GM21737 (cell line): ENCODE results near the gene CLDND2.

ENCODE experiments used
- ATAC-seq: cut with Tn5 transposase; IDR thresholded peaks from one replicate; pipeline ENCODE4 v1.9.1; 2021; ENCODE audit warnings: mild to moderate bottlenecking, moderate library complexity; ENCODE audit not compliant: unreplicated experiment

Gene CLDND2

GRCh38 chr19:51333836-51334460 lies 34.9 kb downstream of the CLDND2 start:
- ATAC-seq = no peak

GRCh38 chr19:51331716-51332115 lies 37.1 kb downstream of the CLDND2 start:
- no peak for ATAC-seq

DNA sequence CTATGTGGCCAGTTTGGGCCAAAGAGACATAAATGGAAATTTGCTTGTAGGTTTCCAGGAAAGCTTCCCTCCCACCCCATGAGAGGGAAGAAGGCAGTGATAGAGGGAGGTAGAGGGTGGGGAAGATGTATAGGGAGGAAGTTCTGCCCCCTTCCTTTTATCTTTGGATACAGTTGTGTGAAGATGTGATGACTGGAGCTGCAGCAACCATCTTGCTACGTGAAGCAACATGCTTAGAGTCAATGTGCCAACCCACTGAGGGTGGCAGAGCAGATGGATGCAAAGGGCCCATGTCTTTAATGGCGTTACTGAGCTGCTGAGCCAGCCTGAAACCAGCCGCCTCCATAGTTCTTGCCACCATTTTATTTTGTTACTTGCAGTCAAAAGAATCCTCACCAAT lies 37.6 kb downstream of the CLDND2 start:
- ATAC-seq = no peak

DNA sequence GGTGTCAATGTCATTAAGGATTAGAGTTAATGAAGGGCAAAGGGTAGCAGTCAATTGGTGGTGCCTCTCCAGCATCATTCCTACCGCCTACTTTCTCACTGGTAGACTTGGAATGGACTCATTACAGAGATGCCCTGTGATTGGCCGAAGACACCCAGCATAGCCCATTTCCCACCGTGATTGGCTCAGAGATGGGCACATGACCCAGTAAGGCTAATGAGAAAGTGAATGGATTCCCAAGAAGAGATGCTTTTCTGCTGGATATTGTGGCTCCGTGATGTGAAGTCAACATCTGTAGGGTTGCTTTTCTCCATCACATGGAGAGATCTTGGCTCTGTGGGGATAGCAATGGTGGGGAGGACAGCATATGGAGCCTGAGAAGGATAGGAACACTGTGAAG lies 38.4 kb downstream of the CLDND2 start:
- no peak for ATAC-seq

DNA sequence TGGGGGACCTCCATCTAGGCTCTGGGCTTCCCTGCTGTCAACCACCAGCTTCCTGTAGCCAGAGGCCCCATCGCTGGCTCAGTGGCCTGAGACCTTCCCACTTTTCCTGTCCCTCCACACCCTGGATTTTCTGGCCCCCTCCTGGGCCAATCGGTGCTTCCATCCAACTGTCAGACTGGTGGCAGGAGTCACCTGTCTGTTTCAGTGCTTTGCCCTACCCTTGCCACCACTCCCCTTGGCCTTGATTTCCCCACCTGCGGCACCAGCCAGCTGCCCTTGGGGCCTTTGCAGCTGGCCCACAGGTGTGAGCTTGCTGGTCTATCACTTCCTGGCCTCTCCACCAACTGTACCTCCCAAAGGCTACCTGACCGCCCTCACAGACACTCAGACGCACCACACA lies 39.4 kb downstream of the CLDND2 start:
- no peak for ATAC-seq

- no peak for ATAC-seq
Observed at GRCh38 chr19:51327066-51328001, 41.5 kb downstream of the CLDND2 start.

- ATAC-seq = no peak
Observed at GRCh38 chr19:51326216-51327065, 42.4 kb downstream of the CLDND2 start.

DNA sequence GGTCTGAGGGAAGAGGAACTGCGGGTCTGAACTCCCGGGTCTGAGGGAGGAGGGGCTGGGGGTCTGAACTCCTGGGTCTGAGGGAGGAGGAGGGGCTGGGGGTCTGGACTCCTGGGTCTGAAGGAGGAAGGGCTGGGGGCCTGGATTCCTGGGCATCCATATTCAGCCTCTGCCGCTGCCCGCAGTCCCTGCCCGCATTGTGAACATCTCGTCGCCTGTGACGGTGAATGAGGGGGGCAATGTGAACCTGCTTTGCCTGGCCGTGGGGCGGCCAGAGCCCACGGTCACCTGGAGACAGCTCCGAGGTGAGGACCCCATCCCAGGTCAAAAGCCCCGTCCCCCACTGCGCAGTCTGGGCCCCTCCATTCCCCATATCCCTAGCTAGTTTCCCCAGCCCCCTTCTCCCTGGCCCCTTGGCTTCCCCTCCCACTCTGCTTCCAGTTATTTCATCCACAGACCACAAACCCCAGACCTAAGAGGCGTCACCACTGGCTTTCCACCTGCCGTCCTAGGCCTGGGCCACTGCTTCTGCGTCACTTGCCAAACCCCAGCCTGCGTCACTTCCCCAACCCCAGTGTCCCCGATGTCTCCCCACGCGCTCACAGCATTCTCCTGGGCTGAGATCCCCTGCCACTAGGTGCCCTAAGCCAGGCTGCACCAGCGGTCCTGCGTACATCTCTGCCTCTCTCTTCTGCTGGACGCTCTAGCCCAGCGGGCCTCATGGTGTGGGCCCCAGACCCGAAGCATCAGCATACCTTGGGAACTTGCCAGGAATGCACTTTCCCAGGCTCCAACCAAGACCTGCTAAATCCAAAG lies 43.4 kb downstream of the CLDND2 start:
- no peak for ATAC-seq

- ATAC-seq = no peak
Observed at GRCh38 chr19:51324167-51324481, 44.7 kb downstream of the CLDND2 start.

- no peak for ATAC-seq
Observed at GRCh38 chr19:51323481-51324166, 45.2 kb downstream of the CLDND2 start.

GRCh38 chr19:51321799-51322198 lies 47.0 kb downstream of the CLDND2 start:
- ATAC-seq = no peak

DNA sequence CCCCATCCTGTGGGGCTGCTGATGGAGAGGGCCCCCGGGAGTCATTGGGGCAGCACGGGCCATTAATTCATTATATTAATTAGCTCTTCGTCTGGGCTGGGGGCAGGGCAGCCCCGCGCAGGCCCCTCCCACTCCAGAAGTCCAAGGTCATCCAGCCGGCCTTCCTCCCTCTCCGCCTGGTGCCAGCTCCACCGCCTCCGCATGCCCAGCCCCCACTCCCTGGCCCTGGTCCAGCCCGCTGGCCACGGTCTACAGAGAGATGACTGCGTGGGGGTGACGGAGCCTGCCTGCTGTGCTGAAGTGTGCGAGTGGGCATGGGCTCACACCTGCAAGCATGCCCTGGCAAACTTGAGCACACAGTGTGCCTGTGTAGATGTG lies 48.5 kb downstream of the CLDND2 start:
- ATAC-seq = no peak

DNA sequence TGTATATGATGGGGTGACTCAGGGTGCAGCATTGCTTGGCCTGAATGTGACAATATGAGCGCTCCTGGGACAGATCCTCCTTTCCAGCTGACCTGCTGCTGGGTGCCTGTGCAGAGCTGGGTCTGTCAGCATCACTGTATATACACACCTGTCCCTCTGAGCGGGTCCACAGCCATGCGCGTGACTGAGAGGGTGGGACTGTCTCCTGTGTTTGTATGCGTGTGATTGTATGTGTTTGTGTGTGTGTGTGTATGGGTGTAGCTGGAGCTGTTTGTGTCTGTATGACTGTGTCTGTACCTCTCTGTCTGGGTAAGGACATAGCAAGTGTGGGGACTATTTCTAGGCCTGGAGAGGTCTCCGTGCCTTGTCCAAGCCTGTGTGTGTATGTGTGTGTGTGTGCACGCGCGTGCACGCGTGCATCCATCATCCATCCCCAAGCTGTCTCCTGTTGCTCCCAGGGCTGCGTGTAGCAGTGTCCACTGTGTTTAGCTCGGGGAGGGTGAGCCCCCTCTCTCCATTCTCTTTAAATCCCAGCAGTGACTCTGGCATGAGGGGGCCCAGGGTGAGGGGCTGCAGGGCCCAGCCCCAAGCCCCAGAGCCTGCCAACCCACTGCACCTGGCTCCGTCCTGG lies 49.0 kb downstream of the CLDND2 start:
- ATAC-seq = no peak

GRCh38 chr19:51318687-51319648 lies 49.8 kb downstream of the CLDND2 start:
- ATAC-seq = no peak

DNA sequence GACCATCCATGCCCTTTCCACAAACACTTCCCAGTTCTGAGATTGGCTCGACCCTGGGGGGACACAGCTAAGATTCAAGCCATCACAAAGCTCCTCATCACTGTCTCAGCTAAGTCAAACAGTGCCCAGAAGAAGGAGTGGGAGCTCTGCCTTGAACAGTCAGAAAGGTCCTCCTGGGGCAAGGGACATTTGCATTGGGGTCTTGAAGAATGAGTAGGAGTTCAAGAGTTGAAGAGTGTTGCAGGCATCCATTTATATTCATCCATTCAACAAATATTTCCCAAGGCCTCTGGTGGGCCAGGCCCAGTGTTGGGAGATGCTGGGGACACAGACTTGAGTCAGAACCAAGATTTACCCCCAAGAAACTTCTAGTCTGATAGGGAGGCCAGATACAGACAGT lies 50.8 kb downstream of the CLDND2 start:
- no peak for ATAC-seq

DNA sequence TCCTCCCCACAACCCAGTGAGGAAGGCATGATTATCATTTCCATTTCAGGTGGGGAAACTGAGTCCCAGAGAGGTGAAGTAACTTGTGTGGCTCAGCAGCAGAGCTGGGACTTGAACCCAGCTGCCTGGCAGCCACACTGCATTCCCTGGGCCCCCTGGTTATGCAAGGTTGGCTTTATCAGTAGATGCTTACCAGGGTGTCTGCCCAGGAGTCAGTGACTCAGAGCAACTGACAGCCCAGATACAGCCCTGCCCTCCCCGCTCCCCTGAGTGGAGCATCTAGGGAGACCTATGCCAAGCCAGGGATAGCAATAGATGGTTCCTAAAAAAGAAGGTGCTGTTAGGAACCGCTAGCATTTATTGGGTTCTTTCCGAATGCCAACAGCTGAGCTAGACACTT lies 51.4 kb downstream of the CLDND2 start:
- ATAC-seq = no peak
